ENCODE measurements around the gene EDEM1.

Gene EDEM1

GRCh38 chr3:5149306-5149880 lies 38.1 kb upstream of the EDEM1 start:
- Histone ChIP-seq H3K79me2 (peaks cover 85% of the 10 kb centered on the region), H3K27me3 (ENCODE audit: control insufficient read depth, insufficient read depth, low read length) (no peaks in the 10 kb centered on the region), H3K27ac (no peak overlapping the region), H3K4me2 (ENCODE audit: low read length) (no peak overlapping the region), H3K9me3 (ENCODE audit: control insufficient read depth, low read length) (no peaks in the 10 kb centered on the region), H3K4me3 (ENCODE audit: low read depth, low read length) (no peak overlapping the region), H3K36me3 (ENCODE audit: control insufficient read depth, insufficient read depth, low read length) (no peaks in the 10 kb centered on the region), H2AFZ (no peak overlapping the region), H3K9ac (no peak overlapping the region), H3K4me1 (peaks cover 3% of the 10 kb centered on the region)
- TF ChIP-seq CTCF (IDR thresholded peaks at IDR 0.05) = no peak

GRCh38 chr3:5151586-5151985 lies 35.9 kb upstream of the EDEM1 start:
- Histone ChIP-seq H3K27ac (no peak overlapping the region), H2AFZ (no peak overlapping the region), H3K36me3 (ENCODE audit: control insufficient read depth, insufficient read depth, low read length) (no peaks in the 10 kb centered on the region)

GRCh38 chr3:5153074-5153473 lies 34.4 kb upstream of the EDEM1 start:
- H3K4me2 ChIP-seq (ENCODE audit: low read length) = no peak overlapping the region
- H3K9me3 ChIP-seq (ENCODE audit: control insufficient read depth, low read length) = no peaks in the 10 kb centered on the region
- H3K27ac ChIP-seq = no peak overlapping the region
- H3K4me1 ChIP-seq = no peaks in the 10 kb centered on the region
- no peak overlapping the region for H2AFZ ChIP-seq
- no peak overlapping the region for H3K9ac ChIP-seq
- H3K4me3 ChIP-seq (ENCODE audit: low read depth, low read length) = no peak overlapping the region
- H3K36me3 ChIP-seq (ENCODE audit: control insufficient read depth, insufficient read depth, low read length) = no peaks in the 10 kb centered on the region
- H3K27me3 ChIP-seq (ENCODE audit: control insufficient read depth, insufficient read depth, low read length) = no peaks in the 10 kb centered on the region
- peaks cover 79% of the 10 kb centered on the region for H3K79me2 ChIP-seq
- TF ChIP-seq CTCF (IDR thresholded peaks at IDR 0.05) = no peak

More at GRCh38 chr3:5151586-5151985, 35.9 kb upstream of the EDEM1 start:
- H3K9me3 ChIP-seq (ENCODE audit: control insufficient read depth, low read length) = no peaks in the 10 kb centered on the region
- H3K9ac ChIP-seq = no peak overlapping the region
- H3K4me1 ChIP-seq = peaks cover 3% of the 10 kb centered on the region
- H3K79me2 ChIP-seq = peaks cover 80% of the 10 kb centered on the region
- H3K4me3 ChIP-seq (ENCODE audit: low read depth, low read length) = no peak overlapping the region
- TF ChIP-seq CTCF (IDR thresholded peaks at IDR 0.05) = no peak
- H3K4me2 ChIP-seq (ENCODE audit: low read length) = no peak overlapping the region
- H3K27me3 ChIP-seq (ENCODE audit: control insufficient read depth, insufficient read depth, low read length) = no peaks in the 10 kb centered on the region

DNA sequence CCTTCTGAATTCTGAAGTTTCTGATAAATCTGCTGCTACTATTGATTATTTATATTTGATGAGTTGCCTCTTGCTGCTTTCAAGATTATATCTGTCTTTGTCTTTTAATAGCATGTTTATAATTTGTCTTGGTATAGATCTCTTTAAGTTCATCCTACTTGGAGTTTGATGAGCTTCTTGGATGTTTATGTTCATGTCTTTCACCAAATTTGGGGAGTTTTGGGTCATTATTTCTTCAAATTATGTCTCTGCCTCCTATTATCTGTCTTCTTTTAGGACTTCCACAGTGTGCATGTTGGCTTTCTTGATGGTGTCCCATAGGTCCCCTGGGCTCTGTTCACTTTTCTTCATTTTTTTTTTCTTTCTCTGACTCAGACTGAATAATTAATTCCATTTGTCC lies 32.3 kb upstream of the EDEM1 start:
- Histone ChIP-seq H3K27me3 (ENCODE audit: control insufficient read depth, insufficient read depth, low read length) (no peaks in the 10 kb centered on the region), H3K36me3 (ENCODE audit: control insufficient read depth, insufficient read depth, low read length) (no peaks in the 10 kb centered on the region), H2AFZ (no peak overlapping the region), H3K79me2 (peaks cover 69% of the 10 kb centered on the region), H3K4me2 (ENCODE audit: low read length) (no peak overlapping the region), H3K4me3 (ENCODE audit: low read depth, low read length) (no peak overlapping the region), H3K4me1 (no peaks in the 10 kb centered on the region), H3K9me3 (ENCODE audit: control insufficient read depth, low read length) (no peaks in the 10 kb centered on the region), H3K9ac (no peak overlapping the region), H3K27ac (no peak overlapping the region)
- TF ChIP-seq CTCF (IDR thresholded peaks at IDR 0.05) = no peak

GRCh38 chr3:5160321-5160720 lies 27.2 kb upstream of the EDEM1 start:
- no peak overlapping the region for H3K9ac ChIP-seq
- H3K9me3 ChIP-seq (ENCODE audit: control insufficient read depth, low read length) = no peaks in the 10 kb centered on the region
- no peak for TF ChIP-seq CTCF (IDR thresholded peaks at IDR 0.05)
- H3K27ac ChIP-seq = no peak overlapping the region
- H3K79me2 ChIP-seq = peaks cover 45% of the 10 kb centered on the region
- no peaks in the 10 kb centered on the region for H3K27me3 ChIP-seq (ENCODE audit: control insufficient read depth, insufficient read depth, low read length)
- H3K4me1 ChIP-seq = peaks cover 8% of the 10 kb centered on the region
- no peak overlapping the region for H3K4me2 ChIP-seq (ENCODE audit: low read length)
- no peak overlapping the region for H2AFZ ChIP-seq
- H3K36me3 ChIP-seq (ENCODE audit: control insufficient read depth, insufficient read depth, low read length) = no peaks in the 10 kb centered on the region
- no peak overlapping the region for H3K4me3 ChIP-seq (ENCODE audit: low read depth, low read length)

All from parathyroid adenoma (tissue), 2 donors.